GM19025 (cell line): ENCODE data around the gene MAEL.

ENCODE experiments used
- ATAC-seq: cut with Tn5 transposase; IDR thresholded peaks from one replicate; pipeline ENCODE4 v1.9.1; 2021; ENCODE audit warnings: mild to moderate bottlenecking, low read depth, moderate library complexity; ENCODE audit not compliant: unreplicated experiment

The MAEL gene

GRCh38 chr1:167052389-167052788 lies 63.3 kb downstream of the MAEL start:
- no peak for ATAC-seq

- no peak for ATAC-seq
Observed at GRCh38 chr1:167054531-167054930, 65.5 kb downstream of the MAEL start.

- no peak for ATAC-seq
Observed at GRCh38 chr1:167054946-167055630, 66.0 kb downstream of the MAEL start.

DNA sequence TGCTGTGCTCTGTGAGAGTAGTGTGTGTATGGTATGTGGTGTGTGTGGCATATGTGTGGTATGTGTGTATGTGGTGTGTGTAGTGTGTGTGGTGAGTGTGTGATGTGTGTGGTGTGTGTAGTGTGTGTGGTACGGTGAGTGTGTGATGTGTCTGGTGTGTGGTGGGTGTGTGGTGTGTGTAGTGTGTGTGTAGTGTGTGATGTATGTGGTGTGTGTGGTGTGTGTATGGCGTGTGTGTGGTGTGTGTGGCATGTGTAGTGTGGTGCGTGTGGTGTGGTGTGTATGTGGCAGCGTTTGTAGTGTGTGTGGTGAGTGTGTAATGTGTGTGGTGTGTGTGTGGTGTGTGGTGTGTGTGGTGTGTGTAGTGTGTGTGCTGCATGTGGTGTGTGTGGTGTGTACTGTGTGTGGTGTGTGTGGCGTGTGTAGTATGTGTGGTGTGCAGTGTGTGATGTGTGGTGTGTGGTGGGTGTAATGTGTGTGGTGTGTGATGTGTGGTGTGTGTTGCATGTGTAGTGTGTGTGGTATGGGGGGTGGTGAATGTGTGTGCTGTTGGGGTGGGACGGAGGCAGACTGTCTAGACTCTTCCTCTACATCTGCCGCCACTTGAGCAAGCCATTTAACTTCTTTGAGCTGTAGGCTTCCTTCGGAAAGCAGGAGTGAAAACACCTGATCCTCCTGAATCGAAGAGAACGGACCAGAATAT lies 67.6 kb downstream of the MAEL start:
- no peak for ATAC-seq

DNA sequence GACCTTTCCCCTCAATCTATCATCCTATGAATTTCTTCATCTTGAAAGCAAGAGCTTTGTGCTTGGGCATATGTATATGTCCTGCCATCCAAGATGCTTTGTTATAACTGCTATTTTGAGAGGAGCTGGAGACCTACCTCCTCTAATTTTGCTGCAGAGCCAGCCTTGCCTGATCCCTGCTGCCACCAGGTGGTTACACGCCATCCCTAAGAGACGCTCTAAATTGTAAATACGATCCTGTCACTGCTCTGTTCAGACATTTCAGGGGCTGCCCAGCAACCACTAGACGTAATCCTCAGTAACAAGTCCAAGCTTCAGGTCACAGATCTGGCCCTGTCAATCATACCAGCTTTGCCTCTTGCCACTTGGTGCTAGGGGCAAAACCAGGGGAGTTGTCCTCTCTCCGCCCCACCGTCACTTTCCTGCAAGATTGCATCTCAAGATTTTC lies 68.2 kb downstream of the MAEL start:
- ATAC-seq, result no peak

GRCh38 chr1:167059045-167059808 lies 70.1 kb downstream of the MAEL start:
- no peak for ATAC-seq

DNA sequence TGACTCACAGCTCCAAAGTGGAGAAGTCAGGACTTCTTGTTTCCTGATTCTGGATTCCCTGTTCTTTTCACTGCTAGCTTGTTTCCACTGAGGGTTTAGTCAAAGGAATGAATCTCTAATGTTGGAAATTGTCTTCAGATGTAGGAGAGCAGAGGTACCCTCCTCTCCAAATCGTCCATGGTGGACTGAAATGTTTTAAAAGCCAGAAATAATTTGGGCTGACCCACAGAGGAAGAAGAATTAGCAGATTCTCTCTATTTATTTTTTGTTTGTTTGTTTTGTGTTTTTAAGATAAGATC lies 70.7 kb downstream of the MAEL start:
- ATAC-seq, result no peak

GRCh38 chr1:167060141-167061072 lies 71.3 kb downstream of the MAEL start:
- no peak for ATAC-seq

- no peak for ATAC-seq
Observed at GRCh38 chr1:167061073-167061464, 72.0 kb downstream of the MAEL start.

DNA sequence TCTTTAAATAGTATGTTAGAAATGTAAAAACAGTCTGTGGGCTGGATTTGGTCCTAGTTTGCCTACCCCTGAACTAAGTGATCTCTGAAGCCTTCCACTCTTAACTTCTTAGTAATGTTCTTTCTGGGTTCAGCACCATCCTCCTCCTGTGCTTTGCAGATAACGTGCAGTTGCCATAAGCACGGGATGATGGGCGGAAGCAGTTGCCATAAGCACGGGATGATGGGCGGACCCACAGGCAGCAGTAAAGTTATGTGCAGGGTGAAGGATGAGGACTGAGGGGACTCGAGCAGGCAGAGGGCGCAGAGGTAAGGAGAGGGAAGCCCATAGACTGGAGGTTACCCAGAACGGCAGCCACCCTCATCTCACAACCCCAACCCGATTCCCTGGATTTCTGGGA lies 75.5 kb downstream of the MAEL start:
- ATAC-seq, result no peak

DNA sequence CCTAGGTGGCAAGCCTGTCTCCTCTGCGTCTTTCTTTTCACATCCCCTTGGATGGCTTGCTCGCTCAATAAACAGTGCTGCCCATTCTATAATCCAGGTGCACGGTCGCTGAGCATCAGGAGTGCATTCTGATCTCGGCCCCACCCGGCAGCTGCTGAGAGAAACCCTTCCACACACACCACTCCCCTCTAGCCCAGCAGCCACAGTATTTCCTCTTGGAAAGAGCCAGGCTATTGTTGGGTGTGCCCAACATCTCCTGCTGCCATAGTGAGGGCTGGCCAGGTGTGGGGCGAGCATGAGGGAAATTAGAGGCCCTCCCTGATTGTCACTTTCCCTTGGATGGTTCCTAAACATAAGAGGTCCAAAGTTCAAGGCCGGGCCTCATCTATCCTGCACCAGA lies 76.4 kb downstream of the MAEL start:
- no peak for ATAC-seq

- peak; percentile 67 for ATAC-seq
Observed at GRCh38 chr1:167066333-167067122, 77.4 kb downstream of the MAEL start.

DNA sequence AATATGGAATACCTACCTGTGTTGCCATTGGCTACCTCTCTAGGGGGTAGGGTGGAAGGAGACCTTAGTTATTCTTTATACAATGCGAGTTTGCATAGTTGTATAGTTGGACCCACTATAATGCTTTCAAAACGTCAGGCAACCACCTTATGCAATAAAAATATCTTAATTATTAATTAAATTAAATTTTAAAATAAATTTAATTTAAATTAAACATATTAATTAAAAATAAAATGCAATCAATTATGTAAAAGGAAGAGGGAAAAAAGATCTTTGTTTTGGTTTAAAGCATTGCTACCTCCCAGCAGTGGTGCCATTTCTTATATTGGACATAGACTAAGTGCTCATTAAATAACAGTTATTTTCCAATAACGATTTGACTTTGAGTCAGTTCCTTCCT lies 78.8 kb downstream of the MAEL start:
- ATAC-seq, result no peak

DNA sequence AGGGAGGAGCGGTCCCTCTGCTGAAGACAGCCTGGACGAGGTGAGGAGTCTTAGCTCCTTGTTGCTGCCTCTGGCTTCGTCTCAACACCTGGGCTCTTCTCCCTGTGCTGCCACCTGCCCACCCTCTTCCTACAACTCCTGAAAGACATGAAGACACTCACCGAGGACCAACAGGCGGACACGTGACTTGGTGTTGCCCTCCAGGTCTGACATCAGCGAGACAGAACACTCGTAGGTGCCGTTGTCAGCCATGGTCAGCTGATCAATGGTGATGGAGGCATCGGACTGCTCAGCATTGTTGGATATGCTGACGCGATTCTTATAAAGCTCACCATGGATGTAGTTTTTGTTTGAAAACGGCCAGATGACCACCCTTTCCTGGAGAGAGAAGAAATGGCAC lies 79.7 kb downstream of the MAEL start:
- no peak for ATAC-seq

GRCh38 chr1:167071286-167071685 lies 82.2 kb downstream of the MAEL start:
- no peak for ATAC-seq
